OCI-LY7 (cell line): ENCODE data around the gene TM7SF2. TPM values are rescaled to one million over a fixed set of nuclear protein-coding genes. Genes with fewer than 3 reads are reported as not detected.
A peak's percentile ranks its signal among the peaks of the same experiment; 100 is the strongest.

Experiments used
- BruUV-seq: library from RNA; stranded (reverse); fragments of 400-500 nt; replicated peaks from 2 replicates; lab custom pipeline; 2021; lab: Mats Ljungman, UMichigan
- CTCF ChIA-PET: fragments of 300-600 bp; sonication (Branson Sonifier 250); formaldehyde crosslinking; loops from one replicate; lab custom pipeline; 2022; ENCODE audit warnings: antibody characterized with exemption; ENCODE audit not compliant: unreplicated experiment; lab: Charles Lee
- POLR2A ChIA-PET: fragments of 300-600 bp; sonication (Branson Sonifier 250); formaldehyde crosslinking; loops from one replicate; lab custom pipeline; 2022; ENCODE audit warnings: antibody characterized with exemption; lab: Charles Lee
- DNase-seq: peaks from one replicate; pipeline ENCODE4 v3.0.0-alpha.2; 2015; ENCODE audit warnings: low spot score
- H2AFZ ChIP-seq: fragments of 200-600 bp; sonication (generic), shearing (Covaris generic); 2 replicates; pipeline ENCODE4 v1.6.1; 2014; ENCODE audit warnings: mild to moderate bottlenecking, antibody characterized with exemption, low read length, moderate library complexity
- H3K27ac ChIP-seq: fragments of 200-600 bp; sonication (generic); 2 replicates; pipeline ENCODE4 v1.5.1; 2014; ENCODE audit warnings: mixed run types, low read depth, mild to moderate bottlenecking, moderate library complexity, low read length, inconsistent platforms; ENCODE audit not compliant: poor library complexity, severe bottlenecking
- H3K36me3 ChIP-seq: fragments of 200-600 bp; sonication (generic); 2 replicates; pipeline ENCODE4 v1.6.1; 2014; ENCODE audit warnings: mild to moderate bottlenecking, antibody characterized with exemption, low read length, moderate library complexity, mixed read lengths; ENCODE audit not compliant: insufficient read depth
- H3K4me1 ChIP-seq: fragments of 200-600 bp; sonication (generic); 2 replicates; pipeline ENCODE4 v1.5.1; 2014; ENCODE audit warnings: mild to moderate bottlenecking, low read length; ENCODE audit not compliant: insufficient read depth, poor library complexity, severe bottlenecking
- H3K4me2 ChIP-seq: fragments of 200-600 bp; sonication (generic); 2 replicates; pipeline ENCODE4 v1.6.1; 2014; ENCODE audit warnings: mild to moderate bottlenecking, low read length
- H3K4me3 ChIP-seq: fragments of 200-600 bp; sonication (generic); 2 replicates; pipeline ENCODE4 v1.5.1; 2014; ENCODE audit warnings: mild to moderate bottlenecking, low read depth, low read length; ENCODE audit not compliant: poor library complexity, severe bottlenecking
- H3K79me2 ChIP-seq: fragments of 200-600 bp; sonication (generic); 2 replicates; pipeline ENCODE4 v1.6.1; 2016; ENCODE audit warnings: low read depth, mild to moderate bottlenecking, low read length, moderate library complexity, mixed read lengths; ENCODE audit not compliant: insufficient read depth
- H3K9me2 ChIP-seq: fragments of 200-600 bp; sonication (generic); 2 replicates; pipeline ENCODE4 v1.6.1; 2016; ENCODE audit warnings: mild to moderate bottlenecking, low read length, mixed read lengths; ENCODE audit not compliant: insufficient read depth
- H3K9me3 ChIP-seq: fragments of 200-600 bp; sonication (generic); 2 replicates; pipeline ENCODE4 v1.6.1; 2014; ENCODE audit warnings: mild to moderate bottlenecking, mixed run types, low read length, mixed read lengths
- H4K20me1 ChIP-seq: fragments of 200-600 bp; sonication (generic); 2 replicates; pipeline ENCODE4 v1.6.1; 2014; ENCODE audit warnings: mild to moderate bottlenecking, antibody characterized with exemption, low read length, moderate library complexity, mixed read lengths; ENCODE audit not compliant: insufficient read depth
- EZH2phosphoT487 ChIP-seq: fragments of 200-600 bp; sonication (generic); IDR thresholded peaks from 2 replicates; pipeline ENCODE4 v1.6.1; 2018; ENCODE audit warnings: low read depth, borderline replicate concordance, mild to moderate bottlenecking, mixed run types, antibody characterized with exemption, low read length, moderate library complexity, mixed read lengths
- intact Hi-C: fragments of 100-400 bp; cut with micrococcal nuclease; formaldehyde crosslinking; loops from one replicate; pipeline ENCODE4 v1.10.0; 2022; ENCODE audit not compliant: unreplicated experiment
- microRNA-seq: library from miRNA; unstranded; fragments of <30 nt; microRNA quantifications from one replicate; pipeline ENCODE4 v1.2.0, GENCODE V29; 2022; ENCODE audit warnings: borderline replicate concordance
- small RNA-seq: library from RNA; depleted of rRNA; stranded (forward); fragments of <200 nt; gene quantifications from one replicate; pipeline ENCODE3, GENCODE V24; 2014
- total RNA-seq, 2 experiments: library from RNA; depleted of rRNA in 1 of 2; stranded (reverse); fragments of >200 nt in 1 of 2; shearing (Covaris generic) in 1 of 2; gene quantifications; 2 replicates each; pipeline ENCODE4 v1.2.3, GENCODE V29; 2014 to 2022
- TF ChIP-seq, protein P1 (sequence below): fragments of 200-600 bp; sonication (generic); conservative IDR thresholded peaks from 2 replicates; pipeline ENCODE4 v1.5.1; 2014; ENCODE audit warnings: mild to moderate bottlenecking, antibody characterized with exemption, low read length, moderate library complexity, mixed read lengths

Gene TM7SF2
- total RNA-seq, 2 experiments from 2014 or later: 25.8 to 54.1 TPM

DNA sequence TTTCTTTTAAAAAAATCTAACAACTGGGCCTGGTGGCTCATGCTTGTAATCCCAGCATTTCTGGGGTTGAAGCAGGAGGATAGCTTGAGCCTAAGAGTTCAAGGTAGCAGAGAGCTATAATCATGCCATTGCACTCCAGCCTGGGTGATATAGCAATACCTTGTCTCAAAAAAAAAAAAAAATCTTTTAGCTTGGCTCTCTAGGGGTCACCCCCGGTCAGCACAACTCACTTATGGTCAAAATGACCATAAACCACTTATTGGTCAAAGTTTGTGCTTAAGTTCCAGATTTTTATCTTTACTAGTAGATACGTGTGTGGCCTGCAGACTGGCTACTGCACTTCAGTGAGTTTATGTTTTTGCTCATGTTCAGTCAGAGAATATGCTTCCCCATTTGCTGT, 52.0 kb downstream of the TM7SF2 start:
- POLR2A ChIA-PET: interaction anchor here (0.5 to 0.6 kb wide), 3 partner anchors 92 to 197 kb away, joined by 3 to 4 read pairs (median 3); no protein-coding TSS in a partner anchor
- intact Hi-C loops: no loop called here
- no peaks in the 10 kb centered on the region for H3K9me2 ChIP-seq
- no peaks in the 10 kb centered on the region for H3K9me3 ChIP-seq
- BruUV-seq: no TSS peak
- no peak overlapping the region for H3K27ac ChIP-seq
- H3K4me3 ChIP-seq: no peak overlapping the region
- CTCF ChIA-PET: no interaction called here
- H3K4me1 ChIP-seq: peaks cover 42% of the 10 kb centered on the region
- no peaks in the 10 kb centered on the region for H3K36me3 ChIP-seq
- TF ChIP-seq EZH2phosphoT487: no peak
- TF ChIP-seq, protein P1, sequence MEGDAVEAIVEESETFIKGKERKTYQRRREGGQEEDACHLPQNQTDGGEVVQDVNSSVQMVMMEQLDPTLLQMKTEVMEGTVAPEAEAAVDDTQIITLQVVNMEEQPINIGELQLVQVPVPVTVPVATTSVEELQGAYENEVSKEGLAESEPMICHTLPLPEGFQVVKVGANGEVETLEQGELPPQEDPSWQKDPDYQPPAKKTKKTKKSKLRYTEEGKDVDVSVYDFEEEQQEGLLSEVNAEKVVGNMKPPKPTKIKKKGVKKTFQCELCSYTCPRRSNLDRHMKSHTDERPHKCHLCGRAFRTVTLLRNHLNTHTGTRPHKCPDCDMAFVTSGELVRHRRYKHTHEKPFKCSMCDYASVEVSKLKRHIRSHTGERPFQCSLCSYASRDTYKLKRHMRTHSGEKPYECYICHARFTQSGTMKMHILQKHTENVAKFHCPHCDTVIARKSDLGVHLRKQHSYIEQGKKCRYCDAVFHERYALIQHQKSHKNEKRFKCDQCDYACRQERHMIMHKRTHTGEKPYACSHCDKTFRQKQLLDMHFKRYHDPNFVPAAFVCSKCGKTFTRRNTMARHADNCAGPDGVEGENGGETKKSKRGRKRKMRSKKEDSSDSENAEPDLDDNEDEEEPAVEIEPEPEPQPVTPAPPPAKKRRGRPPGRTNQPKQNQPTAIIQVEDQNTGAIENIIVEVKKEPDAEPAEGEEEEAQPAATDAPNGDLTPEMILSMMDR: no peak
- H2AFZ ChIP-seq: no peak overlapping the region
- H3K4me2 ChIP-seq: no peak overlapping the region
- no peaks in the 10 kb centered on the region for H3K79me2 ChIP-seq
- no peaks in the 10 kb centered on the region for H4K20me1 ChIP-seq
- no peak for DNase-seq

Small RNA genes lying within 50 kb of the gene (microRNA-seq; reads per million reads assigned to microRNA genes)
- gene MIR6751: 3.8 reads per million

Small RNA genes lying within 50 kb of the gene (small RNA-seq; reads per million reads assigned to genes)
- gene HIGD1AP10 (not detected), gene PDCL2P2 (not detected), gene RNU2-23P (23.6 reads per million, percentile 97 among the genes with 10 or more reads in this experiment)

Other genes with a start within 250 kb of the TM7SF2 start
- gene EHD1, start 233.3 kb upstream of the TM7SF2 start, total RNA-seq (2014; rRNA removed; shearing (Covaris generic)): 101 and 107 TPM in 2 replicates
- gene EHD1, start 233.3 kb upstream of the TM7SF2 start, total RNA-seq (2022): 153 and 177 TPM in 2 replicates
- 18.1 and 29.0 TPM in 2 replicates for gene ATG2A, start 194.7 kb upstream of the TM7SF2 start, total RNA-seq (2014; rRNA removed; shearing (Covaris generic))
- 28.2 and 28.7 TPM in 2 replicates for gene ATG2A, start 194.7 kb upstream of the TM7SF2 start, total RNA-seq (2022)
- 8.6 and 8.8 TPM in 2 replicates for gene PPP2R5B, start 187.2 kb upstream of the TM7SF2 start, total RNA-seq (2014; rRNA removed; shearing (Covaris generic))
- 13.3 and 16.2 TPM in 2 replicates for gene PPP2R5B, start 187.2 kb upstream of the TM7SF2 start, total RNA-seq (2022)
- gene GPHA2, start 176.0 kb upstream of the TM7SF2 start, total RNA-seq (2014; rRNA removed; shearing (Covaris generic)): not detected in 2 replicates
- gene GPHA2, start 176.0 kb upstream of the TM7SF2 start, total RNA-seq (2022): not detected in 2 replicates
- gene MAJIN, start 139.8 kb upstream of the TM7SF2 start, total RNA-seq (2014; rRNA removed; shearing (Covaris generic)): not detected in 2 replicates
- not detected in 2 replicates for gene MAJIN, start 139.8 kb upstream of the TM7SF2 start, total RNA-seq (2022)
- 0.33 and 0.79 TPM in 2 replicates for gene BATF2, start 114.9 kb upstream of the TM7SF2 start, total RNA-seq (2014; rRNA removed; shearing (Covaris generic))
- 0.61 and 0.70 TPM in 2 replicates for gene BATF2, start 114.9 kb upstream of the TM7SF2 start, total RNA-seq (2022)
- 113 and 130 TPM in 2 replicates for gene ARL2, start 97.7 kb upstream of the TM7SF2 start, total RNA-seq (2014; rRNA removed; shearing (Covaris generic))
- 95.9 and 102 TPM in 2 replicates for gene ARL2, start 97.7 kb upstream of the TM7SF2 start, total RNA-seq (2022)
- gene SNX15, start 84.4 kb upstream of the TM7SF2 start, total RNA-seq (2014; rRNA removed; shearing (Covaris generic)): 25.9 and 31.6 TPM in 2 replicates
- gene SNX15, start 84.4 kb upstream of the TM7SF2 start, total RNA-seq (2022): 28.3 and 33.6 TPM in 2 replicates
- gene SAC3D1, start 70.7 kb upstream of the TM7SF2 start, total RNA-seq (2014; rRNA removed; shearing (Covaris generic)): 23.3 and 28.2 TPM in 2 replicates
- gene SAC3D1, start 70.7 kb upstream of the TM7SF2 start, total RNA-seq (2022): 32.5 and 32.7 TPM in 2 replicates
- 2.7 and 7.1 TPM in 2 replicates for gene NAALADL1, start 53.3 kb upstream of the TM7SF2 start, total RNA-seq (2014; rRNA removed; shearing (Covaris generic))
- 3.9 and 4.6 TPM in 2 replicates for gene NAALADL1, start 53.3 kb upstream of the TM7SF2 start, total RNA-seq (2022)
- 119 and 135 TPM in 2 replicates for gene CDCA5, start 27.8 kb upstream of the TM7SF2 start, total RNA-seq (2014; rRNA removed; shearing (Covaris generic))
- gene CDCA5, start 27.8 kb upstream of the TM7SF2 start, total RNA-seq (2022): 151 and 153 TPM in 2 replicates
- gene ZFPL1, start 27.6 kb upstream of the TM7SF2 start, total RNA-seq (2014; rRNA removed; shearing (Covaris generic)): 39.5 and 43.9 TPM in 2 replicates
- gene ZFPL1, start 27.6 kb upstream of the TM7SF2 start, total RNA-seq (2022): 38.4 and 42.6 TPM in 2 replicates
- gene VPS51, start 15.7 kb upstream of the TM7SF2 start, total RNA-seq (2014; rRNA removed; shearing (Covaris generic)): 214 and 221 TPM in 2 replicates
- 119 and 146 TPM in 2 replicates for gene VPS51, start 15.7 kb upstream of the TM7SF2 start, total RNA-seq (2022)
- 29.9 and 32.4 TPM in 2 replicates for gene ZNHIT2, start 5.8 kb downstream of the TM7SF2 start, total RNA-seq (2014; rRNA removed; shearing (Covaris generic))
- gene ZNHIT2, start 5.8 kb downstream of the TM7SF2 start, total RNA-seq (2022): 10.7 and 11.5 TPM in 2 replicates
- 1,573 and 1,628 TPM in 2 replicates for gene FAU, start 10.3 kb downstream of the TM7SF2 start, total RNA-seq (2014; rRNA removed; shearing (Covaris generic))
- 1,401 and 1,406 TPM in 2 replicates for gene FAU, start 10.3 kb downstream of the TM7SF2 start, total RNA-seq (2022)
- gene MRPL49, start 10.4 kb downstream of the TM7SF2 start, total RNA-seq (2014; rRNA removed; shearing (Covaris generic)): 81.6 and 83.2 TPM in 2 replicates
- gene MRPL49, start 10.4 kb downstream of the TM7SF2 start, total RNA-seq (2022): 65.2 and 67.2 TPM in 2 replicates
- 102 and 134 TPM in 2 replicates for gene SYVN1, start 22.6 kb downstream of the TM7SF2 start, total RNA-seq (2014; rRNA removed; shearing (Covaris generic))
- 310 and 320 TPM in 2 replicates for gene SYVN1, start 22.6 kb downstream of the TM7SF2 start, total RNA-seq (2022)
- gene SPDYC, start 58.4 kb downstream of the TM7SF2 start, total RNA-seq (2014; rRNA removed; shearing (Covaris generic)): not detected in 2 replicates
- not detected in 2 replicates for gene SPDYC, start 58.4 kb downstream of the TM7SF2 start, total RNA-seq (2022)
- gene CAPN1, start 70.1 kb downstream of the TM7SF2 start, total RNA-seq (2014; rRNA removed; shearing (Covaris generic)): 66.9 and 89.9 TPM in 2 replicates
- 111 and 118 TPM in 2 replicates for gene CAPN1, start 70.1 kb downstream of the TM7SF2 start, total RNA-seq (2022)
- 47.5 and 50.0 TPM in 2 replicates for gene POLA2, start 150.1 kb downstream of the TM7SF2 start, total RNA-seq (2014; rRNA removed; shearing (Covaris generic))
- 89.1 and 103 TPM in 2 replicates for gene POLA2, start 150.1 kb downstream of the TM7SF2 start, total RNA-seq (2022)
- gene CDC42EP2, start 203.0 kb downstream of the TM7SF2 start, total RNA-seq (2014; rRNA removed; shearing (Covaris generic)): not detected in 2 replicates
- 1.7 and 3.9 TPM in 2 replicates for gene CDC42EP2, start 203.0 kb downstream of the TM7SF2 start, total RNA-seq (2022)
- 38.5 and 39.9 TPM in 2 replicates for gene DPF2, start 222.0 kb downstream of the TM7SF2 start, total RNA-seq (2014; rRNA removed; shearing (Covaris generic))
- 62.2 and 64.2 TPM in 2 replicates for gene DPF2, start 222.0 kb downstream of the TM7SF2 start, total RNA-seq (2022)
- gene TIGD3, start 242.9 kb downstream of the TM7SF2 start, total RNA-seq (2014; rRNA removed; shearing (Covaris generic)): 2.2 and 2.7 TPM in 2 replicates
- gene TIGD3, start 242.9 kb downstream of the TM7SF2 start, total RNA-seq (2022): 2.0 TPM in 2 replicates